Esophagus (tissue), 2 donors: ENCODE results near the gene C6orf136. TPM values are rescaled to one million over a fixed set of nuclear protein-coding genes. Genes with fewer than 3 reads are reported as not detected.
A peak's percentile ranks its signal among the peaks of the same experiment; 100 is the strongest.
"Not testable (repeated sequence)": the region's sequence is repeated elsewhere in the genome, so short reads cannot be mapped to it uniquely, and the experiment has no call there.

Experiments used
- H3K27ac ChIP-seq, 2 donors: one replicate each; pipeline ENCODE4 v1.5.1; 2013; ENCODE audit warnings: low read depth in 2 of 2, mild to moderate bottlenecking in 2 of 2, inconsistent platforms in 1 of 2, low read length in 1 of 2, moderate library complexity in 1 of 2
- H3K27me3 ChIP-seq, 2 donors: one replicate each; pipeline ENCODE4 v1.6.1; 2013; ENCODE audit warnings: low read length in 2 of 2, control low read depth in 1 of 2, mild to moderate bottlenecking in 1 of 2; ENCODE audit not compliant: insufficient read depth in 2 of 2, control insufficient read depth in 1 of 2
- H3K36me3 ChIP-seq, 2 donors: one replicate each; pipeline ENCODE4 v1.6.1; 2013; ENCODE audit warnings: low read length in 1 of 2; ENCODE audit not compliant: control insufficient read depth in 2 of 2, insufficient read depth in 2 of 2
- H3K4me1 ChIP-seq, 2 donors: one replicate each; pipeline ENCODE4 v1.6.1; 2013; ENCODE audit warnings: low read length in 1 of 2; ENCODE audit not compliant: control insufficient read depth in 2 of 2, insufficient read depth in 2 of 2
- H3K4me3 ChIP-seq, 2 donors: one replicate each; pipeline ENCODE4 v1.5.1; 2013; ENCODE audit warnings: low read length in 2 of 2, mild to moderate bottlenecking in 2 of 2, low read depth in 1 of 2, moderate library complexity in 1 of 2
- H3K9me3 ChIP-seq, 2 donors: one replicate each; pipeline ENCODE4 v1.6.1; 2013; ENCODE audit warnings: mild to moderate bottlenecking in 2 of 2, low read depth in 1 of 2, low read length in 1 of 2, moderate library complexity in 1 of 2; ENCODE audit not compliant: control insufficient read depth in 2 of 2, insufficient read depth in 1 of 2
- WGBS, 2 donors: extraction: QIAGEN DNeasy Blood & Tissue Kit; methylation state at CpG; one replicate each; pipeline ENCODE4 v1.1.7; 2013; 5-methylcytosine and 5-hydroxymethylcytosine counted together
- polyA plus RNA-seq, 2 donors: library from polyadenylated mRNA; stranded (reverse); fragments of 200-250 nt; gene quantifications; one replicate each; pipeline ENCODE4 v1.2.3, GENCODE V29; 2013
- donor health status: healthy with polysubstance abuse.
- donor health status: Bipolar disorder and iron deficiency.

Gene C6orf136, protein sequence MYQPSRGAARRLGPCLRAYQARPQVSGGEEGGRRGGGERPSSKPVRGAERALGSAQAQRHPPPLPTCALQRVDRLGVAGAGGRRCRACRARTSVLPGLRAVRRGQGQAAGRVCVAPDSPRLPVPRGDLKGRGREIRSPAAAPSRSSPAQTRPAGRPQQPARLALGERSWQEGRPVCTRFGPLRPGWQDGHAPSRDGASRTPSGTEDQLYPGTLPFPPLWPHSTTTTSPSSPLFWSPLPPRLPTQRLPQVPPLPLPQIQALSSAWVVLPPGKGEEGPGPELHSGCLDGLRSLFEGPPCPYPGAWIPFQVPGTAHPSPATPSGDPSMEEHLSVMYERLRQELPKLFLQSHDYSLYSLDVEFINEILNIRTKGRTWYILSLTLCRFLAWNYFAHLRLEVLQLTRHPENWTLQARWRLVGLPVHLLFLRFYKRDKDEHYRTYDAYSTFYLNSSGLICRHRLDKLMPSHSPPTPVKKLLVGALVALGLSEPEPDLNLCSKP
- polyA plus RNA-seq: 10 to 100 TPM; 15.3 to 24.3 TPM

DNA sequence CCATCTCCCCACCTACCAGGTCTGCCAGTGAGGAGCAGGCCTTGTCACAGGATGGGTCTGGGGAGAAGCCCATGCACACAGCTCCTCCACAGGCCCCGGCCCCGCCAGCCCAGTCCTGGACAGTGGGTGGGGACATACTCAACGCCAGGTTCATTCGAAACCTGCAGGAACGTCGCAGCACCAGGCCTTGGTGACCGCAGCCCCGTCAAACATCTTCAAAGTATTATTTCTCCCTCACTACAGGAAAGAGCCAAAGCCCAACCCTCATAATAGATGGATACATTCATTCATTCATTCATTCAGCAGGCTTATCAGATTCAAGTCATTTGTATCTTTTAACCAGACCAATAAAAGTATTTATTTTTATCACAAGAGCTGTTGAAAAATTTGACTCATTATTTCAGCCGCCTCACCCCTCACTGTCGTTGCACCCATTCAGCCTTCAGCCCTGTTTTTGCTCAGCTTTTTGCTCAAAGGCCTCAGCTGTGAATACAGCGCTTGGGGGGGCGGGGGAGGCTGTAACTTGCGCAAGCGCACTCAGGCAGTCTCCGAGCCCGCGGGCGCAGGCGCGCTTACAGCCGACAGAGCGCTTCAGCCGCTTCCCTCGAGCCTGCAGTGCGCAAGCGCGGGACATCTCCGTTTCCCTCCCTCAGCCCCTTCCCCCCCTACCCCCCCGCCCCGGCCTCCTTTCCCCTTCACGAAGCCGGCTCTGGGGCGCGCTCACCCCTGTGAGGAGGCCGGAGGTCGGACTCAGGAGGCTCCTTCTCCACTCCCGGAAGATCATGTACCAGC lies at the start of gene C6orf136:
C6orf136 (plus strand) TSS at position 684 of the 792 bp plus-strand sequence; CDS start at position 783, 99 bp downstream.
- Histone ChIP-seq H3K27me3 (no peaks in the 10 kb centered on the region), H3K27ac (peak within 1 kb of the TSS; percentile 90 to 94), H3K4me3 (peak within 1 kb of the TSS; percentile 68 to 92), H3K36me3 (peaks cover 3 to 18% of the 10 kb centered on the region in 2 donors), H3K9me3 (no peaks in the 10 kb centered on the region), H3K4me1 (peaks cover 2 to 5% of the 10 kb centered on the region in 2 donors)
- WGBS, 2 donors: 10 to 11% methylated on average over 32 to 37 of the region's 37 CpGs

DNA sequence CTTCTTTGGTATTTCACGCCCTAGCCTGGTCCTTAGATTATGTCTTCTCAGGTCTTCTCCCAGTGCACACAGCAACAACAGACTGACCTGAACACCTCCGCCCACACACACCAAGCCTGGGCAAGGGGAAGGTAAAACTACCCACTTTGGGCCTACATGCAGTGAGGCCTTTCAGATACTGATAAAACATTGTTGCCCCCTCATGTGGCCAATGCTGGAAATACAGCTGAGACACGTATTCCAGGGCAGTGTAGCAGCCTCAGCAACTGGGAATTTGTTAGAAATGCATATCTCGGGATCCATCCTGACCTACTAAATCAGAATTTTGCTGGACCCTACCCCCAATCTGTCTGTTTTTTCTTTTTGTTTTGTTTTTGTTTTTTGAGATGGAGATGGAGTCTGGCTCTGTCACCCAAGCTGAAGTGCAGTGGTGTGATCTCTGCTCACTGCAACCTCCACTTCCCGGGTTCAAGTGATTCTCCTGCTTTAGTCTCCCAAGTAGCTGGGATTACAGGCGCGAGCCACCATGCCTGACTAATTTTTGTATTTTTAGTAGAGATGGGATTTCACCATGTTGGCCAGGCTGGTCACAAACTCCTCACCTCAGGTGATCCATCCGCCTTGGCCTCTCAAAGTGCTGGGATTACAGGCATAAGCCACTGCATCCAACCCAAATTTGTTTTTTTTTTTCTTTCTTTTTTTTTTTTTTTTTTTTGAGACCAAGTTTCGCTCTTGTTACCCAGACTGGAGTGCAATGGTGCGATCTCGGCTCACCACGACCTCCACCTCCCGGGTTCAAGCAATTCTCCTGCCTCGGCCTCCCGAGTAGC lies 49.4 kb upstream of the C6orf136 start:
- WGBS, 2 donors: 73 to 74% methylated on average over 12 to 15 of the region's 15 CpGs
- H3K4me3 ChIP-seq, H3K27me3 ChIP-seq, H3K4me1 ChIP-seq, H3K9me3 ChIP-seq, H3K27ac ChIP-seq: not testable (repeated sequence)
- H3K36me3 ChIP-seq: peaks cover 19 to 20% of the 10 kb centered on the region in 2 donors

DNA sequence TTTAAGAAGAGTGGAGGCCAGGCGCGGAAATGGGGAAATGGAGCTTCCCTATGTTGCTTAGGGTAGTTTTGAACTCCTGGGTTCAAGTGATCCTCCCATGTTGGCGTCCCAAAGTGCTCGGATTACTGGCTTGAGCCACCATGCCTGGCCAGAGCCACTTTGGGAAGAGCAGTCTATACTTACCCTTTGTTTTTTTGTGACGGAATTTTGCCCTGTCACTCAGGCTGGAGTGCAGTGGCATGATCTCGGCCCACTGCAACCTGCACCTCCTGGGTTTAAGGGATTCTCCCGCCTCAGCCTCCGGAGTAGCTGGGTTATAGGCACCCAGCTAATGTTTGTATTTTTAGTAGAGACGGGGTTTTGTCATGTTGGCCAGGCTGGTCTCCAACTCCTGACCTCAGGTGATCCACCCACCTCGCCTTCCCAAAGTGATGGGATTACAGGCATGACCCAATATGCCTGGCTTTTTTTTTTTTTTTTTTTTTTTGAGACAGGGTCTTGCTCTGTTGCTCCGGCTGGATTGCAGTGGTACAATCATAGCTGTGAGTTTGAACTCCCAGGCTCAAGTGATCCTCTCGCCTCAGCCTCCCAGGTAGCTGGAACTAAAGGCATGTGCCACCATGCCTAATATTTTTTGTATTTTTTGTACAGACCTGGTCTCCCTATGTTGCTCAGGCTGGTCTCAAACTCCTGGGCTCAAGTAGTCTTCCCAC lies 47.9 kb upstream of the C6orf136 start:
- no peak overlapping the region for H3K27ac ChIP-seq
- WGBS, 2 donors: 66 to 76% methylated on average over 12 of the region's 12 CpGs
- H3K27me3 ChIP-seq: no peaks in the 10 kb centered on the region
- peaks cover 32 to 35% of the 10 kb centered on the region in 2 donors for H3K36me3 ChIP-seq
- peaks cover 0 to 2% of the 10 kb centered on the region in 2 donors for H3K4me1 ChIP-seq
- H3K4me3 ChIP-seq: no peak overlapping the region
- no peaks in the 10 kb centered on the region for H3K9me3 ChIP-seq

DNA sequence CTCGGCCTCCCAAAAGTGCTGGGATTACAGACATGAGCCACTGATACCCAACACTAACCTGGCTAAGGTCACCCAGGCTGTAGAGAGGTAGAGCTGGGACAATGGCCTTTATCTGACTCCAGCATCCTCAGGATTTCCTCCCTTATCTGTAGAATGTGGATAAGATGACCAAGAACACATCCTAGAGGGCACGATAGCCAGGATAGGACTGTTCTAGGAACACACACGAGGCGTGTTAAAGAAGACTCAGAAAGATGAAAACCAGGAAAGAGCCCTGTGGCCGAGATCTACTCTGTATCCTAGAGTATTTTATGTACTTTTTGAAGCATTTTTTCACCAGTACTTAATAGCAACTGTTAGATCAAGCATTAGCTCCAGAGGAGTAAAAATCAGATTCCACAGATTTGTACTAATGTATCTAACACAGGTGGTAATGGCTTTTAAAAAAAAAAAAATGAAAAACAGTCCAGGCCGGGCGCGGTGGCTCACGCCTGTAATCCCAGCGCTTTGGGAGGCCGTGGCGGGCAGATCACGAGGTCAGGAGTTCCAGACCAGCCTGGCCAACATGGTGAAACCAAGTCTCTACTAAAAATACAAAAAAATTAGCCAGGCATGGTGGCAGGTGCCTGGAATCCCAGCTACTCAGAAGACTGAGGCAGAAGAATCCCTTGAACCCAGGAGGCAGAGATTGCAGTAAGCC lies 47.2 kb upstream of the C6orf136 start:
- H3K27me3 ChIP-seq: no peaks in the 10 kb centered on the region
- no peak overlapping the region for H3K4me3 ChIP-seq
- H3K9me3 ChIP-seq: no peaks in the 10 kb centered on the region
- H3K36me3 ChIP-seq: peaks cover 38 to 40% of the 10 kb centered on the region in 2 donors
- no peak overlapping the region for H3K27ac ChIP-seq
- 72 to 77% methylated on average over 13 of the region's 13 CpGs for WGBS, 2 donors
- peaks cover 0 to 2% of the 10 kb centered on the region in 2 donors for H3K4me1 ChIP-seq

DNA sequence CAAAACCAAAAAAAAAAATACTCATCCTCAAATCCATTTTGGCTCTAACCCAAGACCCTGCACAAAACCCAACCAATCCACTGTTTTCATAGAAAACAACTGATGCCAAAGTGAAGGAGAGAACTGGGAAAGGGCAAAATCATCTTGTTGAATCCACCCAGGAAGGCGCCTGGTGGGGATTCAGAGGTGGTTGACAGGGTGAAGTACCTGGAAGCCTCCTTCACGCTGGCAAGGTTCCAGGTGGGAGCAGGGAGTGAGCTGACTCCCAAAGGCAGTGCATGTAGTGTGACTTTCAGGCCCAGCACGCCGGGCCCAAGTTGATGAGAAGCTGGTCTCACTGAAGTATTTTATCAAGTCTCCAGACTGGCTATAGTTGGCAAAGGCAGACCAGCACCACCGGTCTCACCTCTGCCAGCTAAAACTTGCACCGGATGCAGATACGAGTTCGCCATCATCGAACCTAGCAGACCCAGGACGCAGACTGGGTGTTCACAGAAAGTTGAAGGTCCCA lies 46.4 kb upstream of the C6orf136 start:
- Histone ChIP-seq H3K4me1 (peaks cover 0 to 2% of the 10 kb centered on the region in 2 donors), H3K4me3 (no peak overlapping the region), H3K36me3 (peaks cover 42 to 45% of the 10 kb centered on the region in 2 donors), H3K27ac (no peak overlapping the region), H3K27me3 (no peaks in the 10 kb centered on the region), H3K9me3 (no peaks in the 10 kb centered on the region)
- 65 to 68% methylated on average over 10 of the region's 10 CpGs for WGBS, 2 donors

DNA sequence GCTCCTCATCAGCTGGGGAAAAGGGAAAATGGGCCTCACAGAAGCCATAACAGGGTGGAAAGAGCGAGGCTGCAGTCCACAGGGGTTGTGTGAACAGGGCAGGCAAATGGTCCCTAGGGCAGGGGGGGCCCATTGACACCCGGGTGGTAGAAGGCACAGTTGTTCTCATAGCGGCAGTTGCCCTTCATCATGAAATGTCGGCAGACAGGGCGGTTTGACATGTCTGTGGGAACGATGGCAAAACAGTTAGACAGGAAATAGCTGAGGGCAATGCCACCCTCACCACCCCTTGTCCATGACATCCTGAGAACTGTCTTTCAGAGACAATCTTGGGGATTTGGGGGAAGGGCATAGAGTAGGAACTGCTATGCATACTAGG lies 45.5 kb upstream of the C6orf136 start:
- peaks cover 48 to 52% of the 10 kb centered on the region in 2 donors for H3K36me3 ChIP-seq
- 58 to 59% methylated on average over 6 of the region's 6 CpGs for WGBS, 2 donors

DNA sequence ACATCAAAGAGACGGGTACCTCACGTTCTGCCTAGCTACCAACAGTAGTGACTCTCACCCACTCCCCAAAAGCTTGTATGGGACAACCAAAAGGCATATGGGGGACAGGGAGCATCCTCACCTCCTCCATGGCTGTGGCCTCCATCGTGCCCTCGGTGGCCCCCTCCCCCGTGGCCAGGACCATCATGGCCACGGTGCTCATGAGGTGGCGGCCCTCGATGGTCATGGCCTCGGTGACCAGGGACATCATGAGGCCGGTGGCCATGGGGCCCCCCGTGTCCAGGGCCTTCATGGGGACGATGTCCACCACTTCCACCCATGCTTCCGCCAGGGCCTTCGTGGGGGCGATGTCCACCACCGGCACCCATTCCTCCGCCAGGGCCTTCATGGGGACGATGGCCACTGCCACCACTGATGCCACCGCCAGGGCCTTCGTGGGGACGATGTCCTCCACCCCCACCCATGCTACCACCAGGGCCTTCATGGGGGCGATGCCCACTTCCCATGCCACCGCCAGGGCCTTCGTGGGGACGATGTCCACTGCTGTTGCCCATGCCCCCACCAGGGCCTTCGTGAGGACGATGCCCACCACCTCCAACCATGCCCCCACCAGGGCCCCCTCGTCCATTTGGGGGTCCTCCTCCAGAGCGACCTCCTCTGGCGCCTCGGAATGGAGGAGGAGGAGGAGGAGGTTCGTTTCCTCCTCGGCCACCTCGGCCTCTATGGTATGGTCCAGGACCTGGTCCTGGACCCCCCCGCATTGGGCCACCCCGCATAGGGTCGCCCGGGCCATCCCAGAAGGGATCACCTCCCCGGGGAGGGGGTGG lies 44.9 kb upstream of the C6orf136 start:
- H3K27me3 ChIP-seq: no peaks in the 10 kb centered on the region
- 89 to 91% methylated on average over 34 to 39 of the region's 39 CpGs for WGBS, 2 donors
- no peak overlapping the region for H3K27ac ChIP-seq
- no peaks in the 10 kb centered on the region for H3K9me3 ChIP-seq
- H3K36me3 ChIP-seq: peaks cover 52 to 54% of the 10 kb centered on the region in 2 donors
- H3K4me1 ChIP-seq: peaks cover 0 to 2% of the 10 kb centered on the region in 2 donors
- no peak overlapping the region for H3K4me3 ChIP-seq

More for the DNA sequence above, 45.5 kb upstream of the C6orf136 start:
- H3K4me3 ChIP-seq: no peak overlapping the region
- H3K27ac ChIP-seq: peak overlapping the region in 1 of 2 donors; percentile 5
- H3K27me3 ChIP-seq: no peaks in the 10 kb centered on the region
- peaks cover 0 to 2% of the 10 kb centered on the region in 2 donors for H3K4me1 ChIP-seq
- no peaks in the 10 kb centered on the region for H3K9me3 ChIP-seq

DNA sequence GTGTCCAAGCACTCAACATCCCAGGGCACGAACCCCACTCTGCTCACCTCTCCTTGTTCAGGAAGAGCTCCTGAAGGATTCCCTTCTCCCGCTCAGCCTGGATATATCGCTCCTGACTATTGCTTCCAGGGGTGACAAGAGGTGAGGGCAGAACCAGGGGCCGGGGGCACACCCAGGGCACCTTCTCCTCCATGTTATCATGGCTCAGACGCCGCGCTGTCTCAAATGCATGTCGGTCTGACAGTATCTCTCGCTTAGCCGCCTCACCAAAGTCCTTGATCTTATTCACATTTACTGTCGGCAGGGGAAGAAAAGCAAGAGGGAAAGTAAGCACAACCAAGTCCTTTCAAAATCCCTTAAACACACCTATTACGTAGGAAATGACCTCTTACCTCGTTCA lies 43.0 kb upstream of the C6orf136 start:
- Histone ChIP-seq H3K4me3 (no peak overlapping the region), H3K9me3 (no peaks in the 10 kb centered on the region), H3K27me3 (no peaks in the 10 kb centered on the region), H3K4me1 (peaks cover 0 to 2% of the 10 kb centered on the region in 2 donors), H3K36me3 (peaks cover 52 to 59% of the 10 kb centered on the region in 2 donors), H3K27ac (no peak overlapping the region)
- 93 to 95% methylated on average over 13 of the region's 13 CpGs for WGBS, 2 donors
